Right lobe of liver (tissue), 6 donors: ENCODE measurements around the gene ANGPTL2. TPM values are rescaled to one million over a fixed set of nuclear protein-coding genes. Genes with fewer than 3 reads are reported as not detected.

Experiments used
- ATAC-seq, 4 donors: fragments of 200-7000 bp; cut with Tn5 transposase; one replicate each; pipeline ENCODE4 v1.9.1; 2020; ENCODE audit warnings: mild to moderate bottlenecking in 4 of 4, moderate library complexity in 4 of 4
- DNase-seq, 3 donors: peaks; one replicate each; pipeline ENCODE4 v3.0.0-alpha.2; 2020
- H3K27ac ChIP-seq, 3 donors: fragments of 200-600 bp; one replicate each; pipeline ENCODE4 v1.8.0; 2022
- H3K27me3 ChIP-seq, 2 donors: fragments of 200-600 bp; one replicate each; pipeline ENCODE4 v1.8.0; 2022
- H3K36me3 ChIP-seq, 4 donors: fragments of 200-600 bp; sonication (generic) in 1 of 4; one replicate each; pipeline versions ENCODE4 v1.5.1 to v1.8.0; 2017 to 2022; ENCODE audit warnings: control low read depth in 1 of 4
- H3K4me1 ChIP-seq, 4 donors: fragments of 200-600 bp; sonication (generic) in 1 of 4; one replicate each; pipeline versions ENCODE4 v1.5.1 to v1.8.0; 2017 to 2022; ENCODE audit warnings: control low read depth in 1 of 4
- H3K4me3 ChIP-seq, 3 donors: fragments of 200-600 bp; one replicate each; pipeline ENCODE4 v1.8.0; 2022
- H3K9me3 ChIP-seq, 4 donors: fragments of 200-600 bp; sonication (generic) in 1 of 4; one replicate each; pipeline versions ENCODE4 v1.5.1 to v1.8.0; 2017 to 2022; ENCODE audit warnings: control low read depth in 1 of 4
- CTCF ChIP-seq, 4 donors: fragments of 200-600 bp in 3 of 4; fragments of 450-650 bp in 1 of 4; IDR thresholded peaks; one replicate each; pipeline versions ENCODE4 v1.5.1 to v1.8.0; 2016 to 2022; ENCODE audit warnings: antibody characterized with exemption in 4 of 4, mild to moderate bottlenecking in 2 of 4
- POLR2A ChIP-seq: fragments of 450-650 bp; IDR thresholded peaks from one replicate; pipeline ENCODE4 v1.6.1; 2017; ENCODE audit warnings: antibody characterized with exemption, mild to moderate bottlenecking
- WGBS: methylation state at CpG from one replicate; pipeline ENCODE4 v1.1.6; 2018; ENCODE audit warnings: low coverage, low lambda C conversion rate; ENCODE audit not compliant: insufficient coverage; ENCODE audit errors: missing lambda C conversion rate; 5-methylcytosine and 5-hydroxymethylcytosine counted together
- intact Hi-C, 2 donors: fragments of 100-400 bp; cut with DNase I; formaldehyde crosslinking; loops; one replicate each; pipeline versions ENCODE4 v1.11.2 to v1.14.1; 2022
- total RNA-seq, 6 experiments: library from RNA; depleted of rRNA in 2 of 6; stranded (reverse); fragments of >200 nt in 2 of 6; fragmentation: NEBNext Ultra II Directional in 3 of 6; extraction: Animal tissue kit (Norgen Biotek cat#: 25700) in 3 of 6; gene quantifications; one replicate each; pipeline versions ENCODE4 v1.1.0 to v1.2.4, GENCODE V29; 2016 to 2023
- donor health status: DM: no; HTN: yes; CAD: no.
- donor health status: DM: no; HTN: no; CAD: no.
- donor health status: DM: no; HTN: no; CAD: no.
- donor health status: DM: no; HTN: yes; CAD: no.
- donor health status: DM: no; HTN: yes; CAD: no.

Gene ANGPTL2
- total RNA-seq, 6 experiments from 2014 or later: 2.1 to 6.3 (median 3.0) TPM

GRCh38 chr9:127154390-127155191 is 32.2 kb upstream of the ANGPTL2 start:
- no peaks in the 10 kb centered on the region for H3K27me3 ChIP-seq
- H3K4me3 ChIP-seq: no peak overlapping the region
- TF ChIP-seq CTCF (IDR thresholded peaks at IDR 0.05) (no peak), POLR2A (no peak)
- WGBS: 54% methylated on average over 8 of the region's 13 CpGs
- peaks cover 0 to 9% (median 0%) of the 10 kb centered on the region in 4 donors for H3K4me1 ChIP-seq
- peak in 1 of 3 donors; percentile 28 for DNase-seq
- ATAC-seq: no peak
- no peaks in the 10 kb centered on the region for H3K36me3 ChIP-seq
- no peaks in the 10 kb centered on the region for H3K9me3 ChIP-seq
- H3K27ac ChIP-seq: no peak overlapping the region
- intact Hi-C loops: no loop called here

GRCh38 chr9:127154003-127154389 is 31.6 kb upstream of the ANGPTL2 start:
- no peaks in the 10 kb centered on the region for H3K36me3 ChIP-seq
- TF ChIP-seq CTCF (IDR thresholded peaks at IDR 0.05): no peak
- no peak for TF ChIP-seq POLR2A
- 100% methylated on average over 2 of the region's 5 CpGs for WGBS

GRCh38 chr9:127153501-127153900 is 31.1 kb upstream of the ANGPTL2 start:
- DNase-seq: peak in 1 of 3 donors; percentile 37
- Histone ChIP-seq H3K4me3 (no peak overlapping the region), H3K4me1 (no peaks in the 10 kb centered on the region), H3K36me3 (no peaks in the 10 kb centered on the region), H3K9me3 (no peaks in the 10 kb centered on the region), H3K27me3 (no peaks in the 10 kb centered on the region), H3K27ac (no peak overlapping the region)
- ATAC-seq: no peak
- WGBS: 80% methylated on average over 3 of the region's 4 CpGs
- intact Hi-C loops: no loop called here
- TF ChIP-seq POLR2A: no peak

More at GRCh38 chr9:127154003-127154389, 31.6 kb upstream of the ANGPTL2 start:
- no peaks in the 10 kb centered on the region for H3K9me3 ChIP-seq
- no peaks in the 10 kb centered on the region for H3K27me3 ChIP-seq
- peaks cover 0 to 4% (median 0%) of the 10 kb centered on the region in 4 donors for H3K4me1 ChIP-seq
- no peak overlapping the region for H3K27ac ChIP-seq
- DNase-seq (peak in 1 of 3 donors; percentile 30), ATAC-seq (peak in 1 of 4 donors; percentile 46)
- no peak overlapping the region for H3K4me3 ChIP-seq
- intact Hi-C loops: no loop called here

- WGBS: 83% methylated on average over 2 of the region's 6 CpGs
- intact Hi-C loops: no loop called here
- DNase-seq: no peak
Measured at GRCh38 chr9:127149463-127150390, 27.3 kb upstream of the ANGPTL2 start.

More at GRCh38 chr9:127149463-127150390, 27.3 kb upstream of the ANGPTL2 start:
- no peaks in the 10 kb centered on the region for H3K9me3 ChIP-seq
- H3K36me3 ChIP-seq: no peaks in the 10 kb centered on the region
- no peak for ATAC-seq
- no peak overlapping the region for H3K27ac ChIP-seq
- no peaks in the 10 kb centered on the region for H3K4me1 ChIP-seq
- TF ChIP-seq CTCF (IDR thresholded peaks at IDR 0.05): no peak
- no peak for TF ChIP-seq POLR2A
- H3K27me3 ChIP-seq: no peaks in the 10 kb centered on the region
- H3K4me3 ChIP-seq: no peak overlapping the region
